ENCODE data around the gene ATF6.

DNA sequence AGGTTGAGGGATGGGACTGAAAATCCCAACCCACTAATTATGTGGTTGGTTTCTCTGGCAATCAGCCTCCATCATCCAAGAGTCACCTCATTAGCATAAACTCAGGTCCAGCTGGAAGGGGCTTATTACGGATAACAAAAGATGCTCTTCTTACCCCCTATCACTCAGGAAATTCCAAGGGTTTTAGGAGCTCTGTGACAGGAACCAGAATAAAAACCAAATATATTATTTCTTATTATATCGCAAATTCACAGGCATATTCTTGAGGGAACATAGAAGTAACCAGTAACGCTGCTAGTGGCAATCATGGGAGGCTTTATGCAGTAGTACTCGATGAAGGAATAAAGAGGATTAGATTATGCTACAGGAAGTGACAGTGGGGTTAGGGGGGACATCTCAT is 59.7 kb downstream of the ATF6 start:
- TF ChIP-seq RCOR1 (IDR thresholded peaks at IDR 0.05; ENCODE audit: borderline replicate concordance in 1 of 2, low read depth in 2 of 2, low read length in 2 of 2): no peak
- no peak for TF ChIP-seq POLR2A (conservative IDR thresholded peaks at IDR 0.05)
- TF ChIP-seq MEF2D (tag; conservative IDR thresholded peaks at IDR 0.05; ENCODE audit: low read depth): no peak
- TF ChIP-seq, protein P1, sequence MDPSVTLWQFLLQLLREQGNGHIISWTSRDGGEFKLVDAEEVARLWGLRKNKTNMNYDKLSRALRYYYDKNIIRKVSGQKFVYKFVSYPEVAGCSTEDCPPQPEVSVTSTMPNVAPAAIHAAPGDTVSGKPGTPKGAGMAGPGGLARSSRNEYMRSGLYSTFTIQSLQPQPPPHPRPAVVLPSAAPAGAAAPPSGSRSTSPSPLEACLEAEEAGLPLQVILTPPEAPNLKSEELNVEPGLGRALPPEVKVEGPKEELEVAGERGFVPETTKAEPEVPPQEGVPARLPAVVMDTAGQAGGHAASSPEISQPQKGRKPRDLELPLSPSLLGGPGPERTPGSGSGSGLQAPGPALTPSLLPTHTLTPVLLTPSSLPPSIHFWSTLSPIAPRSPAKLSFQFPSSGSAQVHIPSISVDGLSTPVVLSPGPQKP (CRISPR knock-in tag; IDR thresholded peaks at IDR 0.05): no peak
- no peak for TF ChIP-seq MTA2 (IDR thresholded peaks at IDR 0.05; ENCODE audit: low read depth)
- TF ChIP-seq, protein P2, sequence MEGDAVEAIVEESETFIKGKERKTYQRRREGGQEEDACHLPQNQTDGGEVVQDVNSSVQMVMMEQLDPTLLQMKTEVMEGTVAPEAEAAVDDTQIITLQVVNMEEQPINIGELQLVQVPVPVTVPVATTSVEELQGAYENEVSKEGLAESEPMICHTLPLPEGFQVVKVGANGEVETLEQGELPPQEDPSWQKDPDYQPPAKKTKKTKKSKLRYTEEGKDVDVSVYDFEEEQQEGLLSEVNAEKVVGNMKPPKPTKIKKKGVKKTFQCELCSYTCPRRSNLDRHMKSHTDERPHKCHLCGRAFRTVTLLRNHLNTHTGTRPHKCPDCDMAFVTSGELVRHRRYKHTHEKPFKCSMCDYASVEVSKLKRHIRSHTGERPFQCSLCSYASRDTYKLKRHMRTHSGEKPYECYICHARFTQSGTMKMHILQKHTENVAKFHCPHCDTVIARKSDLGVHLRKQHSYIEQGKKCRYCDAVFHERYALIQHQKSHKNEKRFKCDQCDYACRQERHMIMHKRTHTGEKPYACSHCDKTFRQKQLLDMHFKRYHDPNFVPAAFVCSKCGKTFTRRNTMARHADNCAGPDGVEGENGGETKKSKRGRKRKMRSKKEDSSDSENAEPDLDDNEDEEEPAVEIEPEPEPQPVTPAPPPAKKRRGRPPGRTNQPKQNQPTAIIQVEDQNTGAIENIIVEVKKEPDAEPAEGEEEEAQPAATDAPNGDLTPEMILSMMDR (IDR thresholded peaks at IDR 0.05 in 2 of 3, conservative IDR thresholded peaks at IDR 0.05 in 1 of 3; ENCODE audit: insufficient read depth in 2 of 3, low read depth in 1 of 3, low read length in 3 of 3): no peak
- TF ChIP-seq, protein P3, sequence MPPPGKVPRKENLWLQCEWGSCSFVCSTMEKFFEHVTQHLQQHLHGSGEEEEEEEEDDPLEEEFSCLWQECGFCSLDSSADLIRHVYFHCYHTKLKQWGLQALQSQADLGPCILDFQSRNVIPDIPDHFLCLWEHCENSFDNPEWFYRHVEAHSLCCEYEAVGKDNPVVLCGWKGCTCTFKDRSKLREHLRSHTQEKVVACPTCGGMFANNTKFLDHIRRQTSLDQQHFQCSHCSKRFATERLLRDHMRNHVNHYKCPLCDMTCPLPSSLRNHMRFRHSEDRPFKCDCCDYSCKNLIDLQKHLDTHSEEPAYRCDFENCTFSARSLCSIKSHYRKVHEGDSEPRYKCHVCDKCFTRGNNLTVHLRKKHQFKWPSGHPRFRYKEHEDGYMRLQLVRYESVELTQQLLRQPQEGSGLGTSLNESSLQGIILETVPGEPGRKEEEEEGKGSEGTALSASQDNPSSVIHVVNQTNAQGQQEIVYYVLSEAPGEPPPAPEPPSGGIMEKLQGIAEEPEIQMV (tag; conservative IDR thresholded peaks at IDR 0.05; ENCODE audit: low read depth): no peak
